AG04450 (cell line): ENCODE measurements around the gene INAFM2. TPM values are rescaled to one million over a fixed set of nuclear protein-coding genes. Genes with fewer than 3 reads are reported as not detected.

Experiments used
- CTCF ChIA-PET: fragments of 300-600, 350-600 bp; formaldehyde crosslinking; extraction: SDS; loops from one replicate; lab custom pipeline; 2022; ENCODE audit warnings: antibody characterized with exemption, inconsistent platforms; lab: Charles Lee
- POLR2A ChIA-PET: fragments of 350-600 bp; formaldehyde crosslinking; extraction: SDS; loops from one replicate; lab custom pipeline; 2021; ENCODE audit warnings: antibody characterized with exemption, inconsistent platforms; lab: Yijun Ruan, JAX
- DNase-seq: peaks from one replicate; pipeline ENCODE4 v3.0.0-alpha.2; 2011; ENCODE audit warnings: low read depth, low spot score
- H3K27ac ChIP-seq: one replicate; pipeline ENCODE4 v1.5.1; 2012; ENCODE audit warnings: low read depth, low read length, control low read depth
- H3K27me3 ChIP-seq: one replicate; pipeline ENCODE4 v1.6.0; 2012; ENCODE audit warnings: low read length; ENCODE audit not compliant: control insufficient read depth, insufficient read depth
- H3K4me3 ChIP-seq: 2 replicates; pipeline ENCODE4 v1.5.1; 2011; ENCODE audit warnings: mild to moderate bottlenecking, low read depth, low read length, control low read depth
- H3K9me3 ChIP-seq: 2 replicates; pipeline ENCODE4 v1.5.1; 2012; ENCODE audit warnings: low read length; ENCODE audit not compliant: control insufficient read depth, insufficient read depth
- CTCF ChIP-seq: IDR thresholded peaks from 2 replicates; pipeline ENCODE4 v1.5.1; 2011; ENCODE audit warnings: low read depth, low read length, control low read depth, inconsistent platforms
- polyA plus RNA-seq: library from polyadenylated mRNA; depleted of rRNA; stranded (reverse); fragments of >200 nt; gene quantifications from 2 replicates; pipeline ENCODE4 v1.2.3, GENCODE V29; 2011

Gene INAFM2
- polyA plus RNA-seq, 1 experiment = 11.4 TPM

- CTCF ChIA-PET = interaction anchor here (1.0 to 1.2 kb wide), 2 partner anchors 18 to 22 kb away, joined by 3 to 4 read pairs; no protein-coding TSS in a partner anchor
- H3K27me3 ChIP-seq = peaks cover 76% of the 10 kb centered on the region
Measured at GRCh38 chr15:40297356-40297755, 26.1 kb upstream of the INAFM2 start.

GRCh38 chr15:40298216-40298935 lies 25.1 kb upstream of the INAFM2 start:
- ChIA-PET POLR2A (no interaction called here), CTCF (interaction anchor here (1.0 kb wide), 1 partner anchor 23 kb away, joined by 3 read pairs; no protein-coding TSS in a partner anchor)
- no peak for TF ChIP-seq CTCF
- Histone ChIP-seq H3K27me3 (peaks cover 78% of the 10 kb centered on the region), H3K4me3 (no peak overlapping the region), H3K9me3 (peaks cover 13% of the 10 kb centered on the region), H3K27ac (no peak overlapping the region)
- no peak for DNase-seq

More at GRCh38 chr15:40297356-40297755, 26.1 kb upstream of the INAFM2 start:
- DNase-seq = no peak
- Histone ChIP-seq H3K27ac (no peak overlapping the region), H3K4me3 (no peak overlapping the region), H3K9me3 (peaks cover 13% of the 10 kb centered on the region)
- TF ChIP-seq CTCF = no peak
- POLR2A ChIA-PET = no interaction called here

- no peak for DNase-seq
- ChIA-PET POLR2A (no interaction called here), CTCF (interaction anchor here (2.1 kb wide), 1 partner anchor 26 kb away, joined by 8 read pairs; no protein-coding TSS in a partner anchor)
- TF ChIP-seq CTCF = no peak
- Histone ChIP-seq H3K27me3 (peaks cover 71% of the 10 kb centered on the region), H3K27ac (no peak overlapping the region), H3K4me3 (no peak overlapping the region), H3K9me3 (peaks cover 13% of the 10 kb centered on the region)
Measured at GRCh38 chr15:40300367-40300766, 23.1 kb upstream of the INAFM2 start.

GRCh38 chr15:40300771-40301170 lies 22.7 kb upstream of the INAFM2 start:
- Histone ChIP-seq H3K27me3 (peaks cover 70% of the 10 kb centered on the region), H3K9me3 (peaks cover 13% of the 10 kb centered on the region), H3K4me3 (no peak overlapping the region), H3K27ac (no peak overlapping the region)
- ChIA-PET POLR2A (no interaction called here), CTCF (interaction anchor here (0.7 to 2.1 kb wide), 3 partner anchors 10 to 83 kb away, joined by 3 to 8 read pairs (median 3); no protein-coding TSS in a partner anchor)
- no peak for TF ChIP-seq CTCF
- no peak for DNase-seq

- no peak for TF ChIP-seq CTCF
- no peak overlapping the region for H3K4me3 ChIP-seq
- POLR2A ChIA-PET = no interaction called here
- no peak overlapping the region for H3K27ac ChIP-seq
- H3K27me3 ChIP-seq = peaks cover 68% of the 10 kb centered on the region
- DNase-seq = no peak
- CTCF ChIA-PET = interaction anchor here (0.7 to 2.1 kb wide), 3 partner anchors 9 to 84 kb away, joined by 3 to 8 read pairs (median 3); no protein-coding TSS in a partner anchor
- H3K9me3 ChIP-seq = peaks cover 13% of the 10 kb centered on the region
Measured at GRCh38 chr15:40301467-40302179, 21.9 kb upstream of the INAFM2 start.
